Activated CD4-positive, alpha-beta T cell treated with anti-CD3 and anti-CD28 coated beads, Interleukin-2, Interleukin-4, amounts not matched to agents 100 ng/mL and 50 ng/mL, durations not matched to agents 16 hours and 8 hours (primary cell): ENCODE data around the gene CDH13.

Source experiments
- DNase-seq: peaks from one replicate; pipeline ENCODE4 v3.0.0-alpha.2; 2020; ENCODE audit warnings: low spot score

Gene CDH13

DNA sequence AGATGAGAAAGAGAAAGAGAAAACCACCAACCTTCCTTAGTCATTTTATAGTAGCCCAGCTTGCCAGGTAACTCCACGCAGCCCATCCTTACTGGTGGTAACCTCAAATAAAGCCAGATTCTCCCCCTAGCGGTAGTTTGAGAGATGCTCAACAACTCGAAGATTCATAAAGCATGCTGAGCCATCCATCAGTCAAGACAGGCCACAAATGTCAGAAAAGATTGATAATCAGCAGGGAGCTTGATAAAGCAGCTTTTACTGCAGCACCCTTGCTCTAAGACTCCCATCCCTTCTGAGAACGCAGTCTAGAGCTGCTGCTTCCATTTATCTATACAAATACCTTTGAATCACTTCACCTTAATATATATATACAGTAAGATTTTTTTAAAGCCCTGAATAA lies 729.5 kb downstream of the CDH13 start:
- peak; percentile 49 for DNase-seq

GRCh38 chr16:83356986-83357385 lies 730.2 kb downstream of the CDH13 start:
- no peak for DNase-seq

GRCh38 chr16:83363521-83363920 lies 736.8 kb downstream of the CDH13 start:
- DNase-seq = no peak

DNA sequence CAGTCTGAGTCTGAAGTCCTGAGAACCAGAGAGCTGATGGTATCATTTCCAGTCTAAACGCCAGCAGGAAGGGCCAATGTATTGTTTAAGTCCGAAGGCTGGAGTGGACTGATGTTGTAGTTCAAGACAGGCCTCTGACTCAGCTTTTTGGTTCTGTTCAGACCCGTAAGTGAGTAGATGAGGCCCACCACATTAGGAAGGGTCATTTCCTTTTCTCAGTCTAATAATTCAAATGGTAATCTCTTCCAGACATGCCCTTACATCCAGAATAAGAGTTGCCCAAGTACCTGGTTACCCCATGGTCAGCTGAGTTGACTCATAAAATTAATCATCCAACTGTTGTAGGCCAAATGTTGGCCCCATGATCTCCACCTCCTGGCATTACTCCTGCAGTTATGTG lies 738.4 kb downstream of the CDH13 start:
- no peak for DNase-seq

DNA sequence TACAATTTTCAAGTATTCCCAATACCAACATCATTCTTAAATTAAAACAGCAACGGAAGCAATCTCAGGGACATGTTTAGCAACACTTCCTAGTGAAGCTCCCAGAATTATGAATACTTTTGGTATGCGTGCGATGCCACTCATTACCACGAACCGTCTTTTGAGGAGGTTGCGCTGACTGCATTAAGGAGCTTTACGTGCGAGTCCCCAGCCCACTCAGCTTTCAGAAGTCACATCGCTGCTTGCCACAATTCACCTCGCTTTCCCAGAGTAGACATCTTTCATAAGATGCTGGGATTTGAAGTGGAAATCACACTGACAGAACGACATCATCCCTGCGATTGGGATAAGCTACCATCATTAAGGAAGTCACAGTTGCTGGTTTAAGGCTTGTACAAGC lies 739.5 kb downstream of the CDH13 start:
- DNase-seq = no peak

GRCh38 chr16:83374979-83375378 lies 748.2 kb downstream of the CDH13 start:
- DNase-seq = no peak

DNA sequence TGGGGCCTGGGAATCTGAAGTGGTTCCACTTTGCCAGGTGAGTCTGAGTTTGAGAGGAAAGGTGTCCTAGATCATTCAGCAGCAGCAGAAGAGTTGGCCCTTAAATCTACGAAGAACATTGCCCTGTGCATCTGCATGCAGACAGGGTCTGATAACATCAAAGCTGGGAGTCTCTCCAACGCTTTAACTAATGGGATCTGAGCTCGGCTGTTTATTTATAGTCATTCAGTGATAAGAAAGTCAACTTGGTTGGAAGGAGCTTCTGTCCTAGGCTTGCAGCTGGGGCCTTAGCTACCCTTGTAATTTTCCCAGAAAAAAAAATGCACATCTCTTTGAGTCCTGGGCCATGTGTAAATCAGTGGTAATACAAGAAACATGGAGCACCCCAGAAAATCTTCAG lies 763.0 kb downstream of the CDH13 start:
- no peak for DNase-seq

DNA sequence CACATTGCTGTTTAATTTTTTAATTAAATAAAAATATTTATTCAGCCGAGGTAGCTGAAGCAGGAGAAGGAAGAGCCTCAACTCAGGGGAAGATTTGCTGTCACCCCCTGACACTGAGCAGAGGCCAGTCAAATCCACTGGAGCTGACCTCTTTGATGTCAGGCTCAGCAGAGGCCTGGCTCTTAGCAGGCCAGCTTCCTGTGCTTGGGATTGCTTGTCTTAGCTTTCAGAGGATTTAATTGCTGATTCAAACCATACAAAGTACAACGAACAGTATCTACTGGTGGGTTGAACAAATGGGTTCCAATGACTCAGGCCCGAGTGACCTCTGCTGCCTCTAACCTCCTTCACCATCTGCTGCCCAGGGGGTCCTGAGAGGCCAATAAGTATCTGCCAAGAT lies 764.0 kb downstream of the CDH13 start:
- no peak for DNase-seq

GRCh38 chr16:83392743-83393142 lies 766.0 kb downstream of the CDH13 start:
- no peak for DNase-seq

- DNase-seq = no peak
Measured at GRCh38 chr16:83393196-83393981, 766.6 kb downstream of the CDH13 start.

- DNase-seq = no peak
Measured at GRCh38 chr16:83397601-83398291, 771.0 kb downstream of the CDH13 start.

DNA sequence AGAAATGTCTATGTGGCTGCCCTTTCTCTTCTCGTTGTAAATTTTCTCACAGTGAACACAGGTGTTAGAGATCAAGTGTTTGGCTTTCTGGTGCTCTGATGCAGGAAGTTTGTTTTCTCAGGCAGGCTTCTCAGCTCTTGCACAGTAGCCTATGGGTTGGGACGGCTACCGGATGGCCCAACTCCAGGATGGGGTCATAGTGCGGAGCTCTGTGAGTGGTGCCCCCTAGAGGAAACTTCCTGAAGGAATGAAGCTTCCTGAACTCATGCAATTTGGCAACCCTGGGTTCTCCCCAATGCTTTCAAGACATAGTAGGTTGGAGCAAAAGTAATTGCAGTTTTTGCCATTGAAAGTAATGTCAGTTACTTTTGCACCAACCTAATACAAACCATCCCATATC lies 773.5 kb downstream of the CDH13 start:
- no peak for DNase-seq

DNA sequence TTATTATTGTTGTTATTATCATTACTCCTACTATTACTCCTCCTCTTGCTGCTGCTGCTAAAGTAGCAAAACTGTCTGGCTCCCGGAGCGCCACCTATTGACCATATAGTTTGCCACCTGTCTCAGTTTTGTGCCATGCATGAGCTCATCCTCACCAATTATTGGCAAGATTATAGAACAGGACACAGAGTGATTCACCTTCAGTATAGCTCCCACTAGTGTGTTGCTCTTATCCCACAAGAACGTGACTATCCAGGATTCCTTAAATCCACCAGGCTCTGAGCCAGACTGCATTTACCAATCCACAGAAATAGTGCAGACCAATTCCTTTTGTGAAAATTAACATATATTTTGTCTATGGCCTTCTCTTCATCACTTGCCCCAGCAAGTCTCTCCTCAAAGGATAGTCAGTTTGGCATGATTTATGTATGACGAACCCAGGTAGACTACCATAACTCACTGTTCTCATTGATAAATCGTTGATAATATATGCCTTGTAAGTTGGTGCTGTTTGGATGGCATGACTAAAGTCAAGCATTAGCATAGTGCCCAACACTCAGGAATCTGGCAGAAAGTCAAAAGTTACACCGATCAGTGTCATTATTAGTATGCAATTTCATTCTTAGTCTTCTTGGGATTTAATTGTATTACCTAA lies 775.5 kb downstream of the CDH13 start:
- DNase-seq = no peak

GRCh38 chr16:83402967-83403366 lies 776.2 kb downstream of the CDH13 start:
- DNase-seq = no peak

DNA sequence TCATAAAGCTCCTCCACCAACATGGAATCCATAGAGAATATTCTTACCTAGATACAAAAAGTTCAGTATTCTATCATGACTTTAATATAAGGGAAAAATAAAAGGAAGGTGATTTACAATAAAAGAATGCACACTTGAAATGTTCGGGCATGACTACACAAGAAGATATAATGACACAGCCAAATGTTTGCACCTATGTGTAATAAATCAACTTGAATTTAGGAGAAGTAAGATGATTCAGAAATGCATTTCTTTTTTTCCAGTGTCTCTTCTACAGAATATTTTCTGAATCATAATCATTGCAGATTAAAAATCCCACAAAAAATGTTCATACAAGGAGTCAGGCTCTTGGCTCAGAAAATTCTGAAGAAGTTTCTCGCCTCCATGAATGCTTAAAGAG lies 777.0 kb downstream of the CDH13 start:
- no peak for DNase-seq

DNA sequence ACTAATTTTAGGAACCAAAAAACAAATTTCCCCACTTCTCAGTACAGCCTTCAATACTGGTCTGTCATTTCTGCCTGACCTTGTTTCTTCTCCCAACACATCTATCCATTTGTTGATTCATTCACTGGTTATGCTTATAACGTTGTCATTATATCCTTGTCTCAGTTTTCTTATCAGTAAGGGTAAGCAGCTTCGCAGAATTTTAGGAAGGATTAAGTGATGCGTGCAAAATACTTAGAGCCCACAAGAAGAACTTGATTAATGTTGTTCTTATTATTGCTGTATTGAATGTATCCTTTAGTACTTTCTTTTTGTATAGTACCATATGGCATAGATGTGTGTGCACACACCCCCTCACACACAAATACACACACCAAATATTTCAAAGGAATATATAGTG lies 777.5 kb downstream of the CDH13 start:
- DNase-seq = no peak

GRCh38 chr16:83407928-83408327 lies 781.2 kb downstream of the CDH13 start:
- DNase-seq = no peak

DNA sequence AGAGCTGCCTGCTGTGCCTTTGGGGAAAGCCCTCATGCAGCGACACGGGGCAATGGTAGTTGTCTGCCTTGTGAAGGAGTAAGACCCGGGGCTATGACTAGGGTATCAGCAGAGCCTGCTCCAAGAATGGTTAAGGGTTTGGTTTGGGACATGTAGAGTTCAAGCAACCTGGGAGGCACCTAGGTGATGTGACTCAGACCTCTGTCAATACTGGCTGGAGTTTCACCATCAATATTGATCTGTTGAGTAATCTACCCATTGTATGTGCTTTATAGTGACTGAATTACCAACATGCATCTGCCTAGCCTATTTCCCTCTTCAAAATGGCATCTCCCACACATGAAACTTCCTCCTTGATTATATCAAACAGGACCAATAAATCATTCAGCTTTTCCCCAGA lies 782.6 kb downstream of the CDH13 start:
- DNase-seq = no peak

DNA sequence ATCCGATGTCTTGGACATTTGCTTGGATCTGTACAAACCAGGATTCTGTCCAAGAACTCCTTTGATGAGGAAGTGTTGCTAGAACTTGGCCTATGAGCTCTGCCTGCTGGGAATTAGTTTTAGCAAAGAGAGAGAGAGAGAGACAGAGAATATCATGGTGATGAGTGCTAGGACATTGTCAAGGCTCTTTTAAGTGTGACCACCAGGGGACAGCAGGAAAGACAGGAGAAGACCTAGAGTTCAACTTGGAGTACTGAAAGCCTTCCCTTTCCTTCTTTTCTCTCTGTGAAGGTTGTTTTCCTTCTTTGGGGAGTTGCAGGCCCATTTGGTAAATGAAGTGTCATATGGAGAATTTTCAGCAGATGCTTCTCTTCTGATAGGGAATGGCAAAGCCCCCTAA lies 791.8 kb downstream of the CDH13 start:
- no peak for DNase-seq

DNA sequence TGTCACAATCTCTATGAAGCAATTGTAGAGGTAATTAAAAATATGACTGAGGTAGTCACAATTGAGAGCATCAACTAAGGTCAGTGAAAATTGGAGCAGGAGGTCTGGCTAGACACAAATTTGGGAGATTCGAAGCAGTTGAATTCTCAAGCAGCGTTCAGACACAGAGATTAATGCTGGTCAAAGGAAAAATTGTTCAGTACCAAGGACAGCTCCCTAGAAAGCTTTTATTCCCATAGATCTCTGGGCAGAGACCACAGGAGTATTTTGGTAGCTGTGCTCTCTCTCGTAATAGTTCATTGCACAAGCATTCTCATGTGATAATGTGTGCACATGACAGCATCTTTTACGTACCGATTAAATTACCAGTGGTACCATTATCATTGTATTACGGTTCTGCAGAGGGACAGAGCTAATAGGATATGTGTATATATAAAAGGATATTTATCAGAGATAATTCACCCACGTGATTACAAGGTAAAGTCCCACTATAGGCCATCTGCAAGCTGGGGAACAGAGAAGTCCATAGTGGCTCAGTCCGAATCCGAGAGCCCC lies 793.5 kb downstream of the CDH13 start:
- no peak for DNase-seq

DNA sequence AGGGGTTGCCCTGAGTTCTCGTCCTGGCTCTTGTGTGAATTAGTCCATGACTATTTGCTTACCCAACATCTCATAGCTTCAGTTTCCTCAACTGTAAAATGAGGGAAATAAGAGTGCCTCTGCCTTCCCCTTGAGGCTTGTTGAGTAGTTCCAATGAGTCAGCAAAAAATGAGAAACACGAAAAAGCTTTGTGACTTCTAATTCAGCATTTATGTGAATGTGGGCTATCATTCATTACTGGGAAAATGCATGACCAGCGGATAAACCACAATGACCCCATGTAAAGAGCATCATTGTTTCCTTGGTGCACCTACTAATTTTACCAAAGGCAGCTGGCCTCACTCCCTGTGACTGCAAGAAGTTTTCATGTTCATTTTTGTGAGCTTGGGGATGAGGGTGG lies 806.4 kb downstream of the CDH13 start:
- no peak for DNase-seq

DNA sequence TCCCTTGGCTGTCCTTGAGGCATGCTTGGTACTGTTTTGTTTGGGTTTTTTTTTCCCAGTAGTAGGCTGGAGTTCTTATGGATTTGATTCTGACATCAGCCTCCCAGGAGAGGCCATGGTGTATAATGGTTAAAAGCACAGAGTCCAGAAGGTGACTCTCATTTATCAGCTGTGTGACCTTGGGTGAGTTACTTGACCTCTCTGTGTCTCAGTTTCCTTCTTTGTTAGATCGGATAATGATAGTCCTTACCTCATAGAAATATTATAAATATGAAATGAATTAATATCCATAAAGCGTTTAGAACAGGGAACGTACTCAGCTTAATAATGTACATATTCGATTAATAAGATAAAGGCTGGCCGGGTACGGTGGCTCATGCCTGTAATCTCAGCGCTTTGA lies 810.3 kb downstream of the CDH13 start:
- DNase-seq = no peak

- DNase-seq = no peak
Measured at GRCh38 chr16:83438326-83438725, 811.6 kb downstream of the CDH13 start.
